ENCODE data around the gene PDE8A. TPM values are rescaled to one million over a fixed set of nuclear protein-coding genes. Genes with fewer than 3 reads are reported as not detected.

The PDE8A gene
- total and polyA plus RNA-seq, 2 experiments from 2014 or later, result 5.6 to 7.5 TPM

- DNase-seq (ENCODE audit: low spot score), result no peak
Measured at GRCh38 chr15:85000189-85000864, 18.7 kb downstream of the PDE8A start.

GRCh38 chr15:85000937-85001336 is 19.3 kb downstream of the PDE8A start:
- Histone ChIP-seq H3K36me3 (ENCODE audit: insufficient read depth) (no peaks in the 10 kb centered on the region; the same call in 1 of the 2 replicates), H3K4me1 (ENCODE audit: insufficient read depth) (0 out of 2 replicates have a peak, but pooled peaks cover 5% of the 10 kb centered on the region), H3K27ac (ENCODE audit: low read depth) (no peak overlapping the region), H3K9me2 (ENCODE audit: insufficient read depth) (peaks cover 8% of the 10 kb centered on the region; the same call in 1 of the 2 replicates), H3K79me2 (replicated peaks; ENCODE audit: insufficient read depth) (peaks cover 11% of the 10 kb centered on the region), H3K4me2 (no peak overlapping the region), H3F3A (replicated peaks; ENCODE audit: low read depth) (no peaks in the 10 kb centered on the region), H4K20me1 (replicated peaks; ENCODE audit: insufficient read depth) (no peaks in the 10 kb centered on the region), H3K27me3 (ENCODE audit: insufficient read depth) (no peaks in the 10 kb centered on the region), H3K4me3 (no peak overlapping the region), H2AFZ (no peak overlapping the region)
- Mint-ChIP-seq H3K9me3 (no peaks in the 10 kb centered on the region), H3K36me3 (ENCODE audit: low read depth) (no peaks in the 10 kb centered on the region), H3K4me1 (peaks cover 8% of the 10 kb centered on the region; the same call in 2 of the 3 replicates), H3K27me3 (ENCODE audit: insufficient read depth, low read depth, poor library complexity) (peaks cover 3% of the 10 kb centered on the region), H3K4me3 (no peak overlapping the region), H3K27ac (no peak overlapping the region; the same call in 1 of the 2 replicates)
- ATAC-seq (no peak), DNase-seq (ENCODE audit: low spot score) (no peak)
- TF ChIP-seq ZNF331 (CRISPR knock-in tag; IDR thresholded peaks at IDR 0.05; ENCODE audit: low read depth) (no peak), NANOG (IDR thresholded peaks at IDR 0.05; ENCODE audit: borderline replicate concordance) (no peak), JUNB (IDR thresholded peaks at IDR 0.05; ENCODE audit: unreplicated experiment) (no peak), POLR2AphosphoS5 (IDR thresholded peaks at IDR 0.05; ENCODE audit: low read depth) (no peak), CTCF (conservative IDR thresholded peaks at IDR 0.05; ENCODE audit: low read depth in 2 of 2) (no peak), EZH2phosphoT487 (IDR thresholded peaks at IDR 0.05; ENCODE audit: unreplicated experiment) (no peak), CREB1 (CRISPR knock-in tag; IDR thresholded peaks at IDR 0.05; ENCODE audit: low read depth) (no peak), EZH2 (IDR thresholded peaks at IDR 0.05; ENCODE audit: low read depth, unreplicated experiment) (no peak)
- TF ChIP-seq, protein P1, sequence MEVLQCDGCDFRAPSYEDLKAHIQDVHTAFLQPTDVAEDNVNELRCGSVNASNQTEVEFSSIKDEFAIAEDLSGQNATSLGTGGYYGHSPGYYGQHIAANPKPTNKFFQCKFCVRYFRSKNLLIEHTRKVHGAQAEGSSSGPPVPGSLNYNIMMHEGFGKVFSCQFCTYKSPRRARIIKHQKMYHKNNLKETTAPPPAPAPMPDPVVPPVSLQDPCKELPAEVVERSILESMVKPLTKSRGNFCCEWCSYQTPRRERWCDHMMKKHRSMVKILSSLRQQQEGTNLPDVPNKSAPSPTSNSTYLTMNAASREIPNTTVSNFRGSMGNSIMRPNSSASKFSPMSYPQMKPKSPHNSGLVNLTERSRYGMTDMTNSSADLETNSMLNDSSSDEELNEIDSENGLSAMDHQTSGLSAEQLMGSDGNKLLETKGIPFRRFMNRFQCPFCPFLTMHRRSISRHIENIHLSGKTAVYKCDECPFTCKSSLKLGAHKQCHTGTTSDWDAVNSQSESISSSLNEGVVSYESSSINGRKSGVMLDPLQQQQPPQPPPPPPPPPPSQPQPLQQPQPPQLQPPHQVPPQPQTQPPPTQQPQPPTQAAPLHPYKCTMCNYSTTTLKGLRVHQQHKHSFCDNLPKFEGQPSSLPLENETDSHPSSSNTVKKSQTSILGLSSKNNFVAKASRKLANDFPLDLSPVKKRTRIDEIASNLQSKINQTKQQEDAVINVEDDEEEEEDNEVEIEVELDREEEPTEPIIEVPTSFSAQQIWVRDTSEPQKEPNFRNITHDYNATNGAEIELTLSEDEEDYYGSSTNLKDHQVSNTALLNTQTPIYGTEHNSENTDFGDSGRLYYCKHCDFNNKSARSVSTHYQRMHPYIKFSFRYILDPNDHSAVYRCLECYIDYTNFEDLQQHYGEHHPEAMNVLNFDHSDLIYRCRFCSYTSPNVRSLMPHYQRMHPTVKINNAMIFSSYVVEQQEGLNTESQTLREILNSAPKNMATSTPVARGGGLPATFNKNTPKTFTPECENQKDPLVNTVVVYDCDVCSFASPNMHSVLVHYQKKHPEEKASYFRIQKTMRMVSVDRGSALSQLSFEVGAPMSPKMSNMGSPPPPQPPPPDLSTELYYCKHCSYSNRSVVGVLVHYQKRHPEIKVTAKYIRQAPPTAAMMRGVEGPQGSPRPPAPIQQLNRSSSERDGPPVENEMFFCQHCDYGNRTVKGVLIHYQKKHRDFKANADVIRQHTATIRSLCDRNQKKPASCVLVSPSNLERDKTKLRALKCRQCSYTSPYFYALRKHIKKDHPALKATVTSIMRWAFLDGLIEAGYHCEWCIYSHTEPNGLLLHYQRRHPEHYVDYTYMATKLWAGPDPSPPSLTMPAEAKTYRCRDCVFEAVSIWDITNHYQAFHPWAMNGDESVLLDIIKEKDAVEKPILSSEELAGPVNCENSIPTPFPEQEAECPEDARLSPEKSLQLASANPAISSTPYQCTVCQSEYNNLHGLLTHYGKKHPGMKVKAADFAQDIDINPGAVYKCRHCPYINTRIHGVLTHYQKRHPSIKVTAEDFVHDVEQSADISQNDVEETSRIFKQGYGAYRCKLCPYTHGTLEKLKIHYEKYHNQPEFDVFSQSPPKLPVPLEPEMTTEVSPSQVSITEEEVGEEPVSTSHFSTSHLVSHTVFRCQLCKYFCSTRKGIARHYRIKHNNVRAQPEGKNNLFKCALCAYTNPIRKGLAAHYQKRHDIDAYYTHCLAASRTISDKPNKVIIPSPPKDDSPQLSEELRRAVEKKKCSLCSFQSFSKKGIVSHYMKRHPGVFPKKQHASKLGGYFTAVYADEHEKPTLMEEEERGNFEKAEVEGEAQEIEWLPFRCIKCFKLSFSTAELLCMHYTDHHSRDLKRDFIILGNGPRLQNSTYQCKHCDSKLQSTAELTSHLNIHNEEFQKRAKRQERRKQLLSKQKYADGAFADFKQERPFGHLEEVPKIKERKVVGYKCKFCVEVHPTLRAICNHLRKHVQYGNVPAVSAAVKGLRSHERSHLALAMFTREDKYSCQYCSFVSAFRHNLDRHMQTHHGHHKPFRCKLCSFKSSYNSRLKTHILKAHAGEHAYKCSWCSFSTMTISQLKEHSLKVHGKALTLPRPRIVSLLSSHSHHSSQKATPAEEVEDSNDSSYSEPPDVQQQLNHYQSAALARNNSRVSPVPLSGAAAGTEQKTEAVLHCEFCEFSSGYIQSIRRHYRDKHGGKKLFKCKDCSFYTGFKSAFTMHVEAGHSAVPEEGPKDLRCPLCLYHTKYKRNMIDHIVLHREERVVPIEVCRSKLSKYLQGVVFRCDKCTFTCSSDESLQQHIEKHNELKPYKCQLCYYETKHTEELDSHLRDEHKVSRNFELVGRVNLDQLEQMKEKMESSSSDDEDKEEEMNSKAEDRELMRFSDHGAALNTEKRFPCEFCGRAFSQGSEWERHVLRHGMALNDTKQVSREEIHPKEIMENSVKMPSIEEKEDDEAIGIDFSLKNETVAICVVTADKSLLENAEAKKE (CRISPR knock-in tag; IDR thresholded peaks at IDR 0.05), result no peak
- TF ChIP-seq, protein P2, sequence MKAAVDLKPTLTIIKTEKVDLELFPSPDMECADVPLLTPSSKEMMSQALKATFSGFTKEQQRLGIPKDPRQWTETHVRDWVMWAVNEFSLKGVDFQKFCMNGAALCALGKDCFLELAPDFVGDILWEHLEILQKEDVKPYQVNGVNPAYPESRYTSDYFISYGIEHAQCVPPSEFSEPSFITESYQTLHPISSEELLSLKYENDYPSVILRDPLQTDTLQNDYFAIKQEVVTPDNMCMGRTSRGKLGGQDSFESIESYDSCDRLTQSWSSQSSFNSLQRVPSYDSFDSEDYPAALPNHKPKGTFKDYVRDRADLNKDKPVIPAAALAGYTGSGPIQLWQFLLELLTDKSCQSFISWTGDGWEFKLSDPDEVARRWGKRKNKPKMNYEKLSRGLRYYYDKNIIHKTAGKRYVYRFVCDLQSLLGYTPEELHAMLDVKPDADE (IDR thresholded peaks at IDR 0.05), result no peak

More at GRCh38 chr15:85000189-85000864, 18.7 kb downstream of the PDE8A start:
- no peak overlapping the region for H3K4me2 ChIP-seq
- H3K27me3 ChIP-seq (ENCODE audit: insufficient read depth), result no peaks in the 10 kb centered on the region
- no peaks in the 10 kb centered on the region for H4K20me1 ChIP-seq (replicated peaks; ENCODE audit: insufficient read depth)
- H3K4me1 ChIP-seq (ENCODE audit: insufficient read depth), result 0 out of 2 replicates have a peak, but pooled peaks cover 5% of the 10 kb centered on the region
- no peaks in the 10 kb centered on the region for H3F3A ChIP-seq (replicated peaks; ENCODE audit: low read depth)
- TF ChIP-seq CREB1 (CRISPR knock-in tag; IDR thresholded peaks at IDR 0.05; ENCODE audit: low read depth) (no peak), ZNF114 (CRISPR knock-in tag; IDR thresholded peaks at IDR 0.05) (no peak)
- H2AFZ ChIP-seq, result no peak overlapping the region
- Mint-ChIP-seq H3K4me1 (peaks cover 8% of the 10 kb centered on the region; the same call in 2 of the 3 replicates), H3K27ac (no peak overlapping the region; the same call in 1 of the 2 replicates), H3K36me3 (ENCODE audit: low read depth) (no peaks in the 10 kb centered on the region), H3K9me3 (no peaks in the 10 kb centered on the region), H3K4me3 (no peak overlapping the region), H3K27me3 (ENCODE audit: insufficient read depth, low read depth, poor library complexity) (peaks cover 3% of the 10 kb centered on the region)
- no peak overlapping the region for H3K4me3 ChIP-seq
- no peaks in the 10 kb centered on the region; the same call in 1 of the 2 replicates for H3K36me3 ChIP-seq (ENCODE audit: insufficient read depth)
- peaks cover 8% of the 10 kb centered on the region; the same call in 1 of the 2 replicates for H3K9me2 ChIP-seq (ENCODE audit: insufficient read depth)
- ATAC-seq, result no peak
- no peak overlapping the region for H3K27ac ChIP-seq (ENCODE audit: low read depth)
- peaks cover 11% of the 10 kb centered on the region for H3K79me2 ChIP-seq (replicated peaks; ENCODE audit: insufficient read depth)
